GM23338 (cell line): ENCODE measurements around the gene UNC80. TPM values are rescaled to one million over a fixed set of nuclear protein-coding genes. Genes with fewer than 3 reads are reported as not detected.

Experiments
- ATAC-seq: fragments of 200-7000 bp; cut with Tn5 transposase; 3 replicates; pipeline ENCODE4 v1.9.1; 2020
- DNase-seq: peaks from one replicate; pipeline ENCODE4 v3.0.0-alpha.2; 2015; ENCODE audit warnings: low spot score
- H2AFZ ChIP-seq: fragments of 200-600 bp; sonication (generic); 2 replicates; pipeline ENCODE4 v1.8.0; 2016; ENCODE audit warnings: antibody characterized with exemption, mild to moderate bottlenecking, moderate library complexity
- H3F3A ChIP-seq: fragments of 200-600 bp; sonication (generic); replicated peaks from 2 replicates; pipeline ENCODE4 v1.8.0; 2017; ENCODE audit warnings: antibody characterized with exemption, mixed run types, low read depth
- H3K27ac ChIP-seq: fragments of 200-600 bp; sonication (generic); 2 replicates; pipeline ENCODE4 v1.6.1; 2016; ENCODE audit warnings: low read depth
- H3K27me3 ChIP-seq: fragments of 200-600 bp; sonication (generic); 2 replicates; pipeline ENCODE4 v1.8.0; 2016; ENCODE audit warnings: mild to moderate bottlenecking, mixed run types, moderate library complexity; ENCODE audit not compliant: insufficient read depth
- H3K36me3 ChIP-seq: fragments of 200-600 bp; sonication (generic); 2 replicates; pipeline ENCODE4 v1.8.0; 2016; ENCODE audit warnings: mild to moderate bottlenecking; ENCODE audit not compliant: insufficient read depth
- H3K4me1 ChIP-seq: fragments of 200-600 bp; sonication (generic); 2 replicates; pipeline ENCODE4 v1.8.0; 2016; ENCODE audit warnings: mild to moderate bottlenecking, moderate library complexity; ENCODE audit not compliant: insufficient read depth
- H3K4me2 ChIP-seq: fragments of 200-600 bp; sonication (generic); 2 replicates; pipeline ENCODE4 v1.7.1; 2017; ENCODE audit warnings: mixed run types
- H3K4me3 ChIP-seq: fragments of 200-600 bp; sonication (generic); 2 replicates; pipeline ENCODE4 v1.6.1; 2016; ENCODE audit warnings: mixed run types
- H3K79me2 ChIP-seq: fragments of 200-600 bp; sonication (generic); replicated peaks from 2 replicates; pipeline ENCODE4 v1.8.0; 2017; ENCODE audit warnings: mild to moderate bottlenecking; ENCODE audit not compliant: insufficient read depth
- H3K9me2 ChIP-seq: fragments of 200-600 bp; sonication (generic); 2 replicates; pipeline ENCODE4 v1.8.0; 2017; ENCODE audit not compliant: insufficient read depth
- H4K20me1 ChIP-seq: fragments of 200-600 bp; sonication (generic); replicated peaks from 2 replicates; pipeline ENCODE4 v1.8.0; 2017; ENCODE audit warnings: mild to moderate bottlenecking; ENCODE audit not compliant: insufficient read depth
- H3K27ac Mint-ChIP-seq: 2 replicates; pipeline ENCODE4 v1.8.0; 2020; ENCODE audit warnings: inconsistent platforms, mild to moderate bottlenecking, moderate library complexity, mixed read lengths
- H3K27me3 Mint-ChIP-seq: 3 replicates; pipeline ENCODE4 v1.8.0; 2022; ENCODE audit warnings: low read depth, mild to moderate bottlenecking, moderate library complexity, mixed read lengths, inconsistent platforms; ENCODE audit not compliant: insufficient read depth, poor library complexity
- H3K36me3 Mint-ChIP-seq: 3 replicates; pipeline ENCODE4 v1.8.0; 2021; ENCODE audit warnings: low read depth, mild to moderate bottlenecking, inconsistent platforms, moderate library complexity, mixed read lengths
- H3K4me1 Mint-ChIP-seq: 3 replicates; pipeline ENCODE4 v1.8.0; 2020; ENCODE audit warnings: mild to moderate bottlenecking, inconsistent platforms, mixed read lengths
- H3K4me3 Mint-ChIP-seq: 3 replicates; pipeline ENCODE4 v1.8.0; 2021; ENCODE audit warnings: moderate library complexity, mild to moderate bottlenecking, inconsistent platforms, mixed read lengths
- H3K9me3 Mint-ChIP-seq: 3 replicates; pipeline ENCODE4 v1.8.0; 2020; ENCODE audit warnings: moderate library complexity, mild to moderate bottlenecking, inconsistent platforms, mixed read lengths
- CREB1 ChIP-seq: fragments of 250-450 bp; sonication (Bioruptor Pico); IDR thresholded peaks from 2 replicates; pipeline ENCODE4 v1.5.0; 2020; ENCODE audit warnings: low read depth, mild to moderate bottlenecking, moderate library complexity
- CTCF ChIP-seq, 2 experiments: fragments of 200-600 bp in 1 of 2; sonication (generic) in 1 of 2; conservative IDR thresholded peaks; 2 replicates each; pipeline versions ENCODE4 v1.5.1 to v1.6.1; 2016 to 2017; ENCODE audit warnings: antibody characterized with exemption in 2 of 2, low read depth in 2 of 2, mild to moderate bottlenecking in 2 of 2, moderate library complexity in 1 of 2
- EZH2 ChIP-seq: fragments of 200-600 bp; sonication (generic); IDR thresholded peaks from one replicate; pipeline ENCODE4 v1.8.0; 2017; ENCODE audit warnings: antibody characterized with exemption, mild to moderate bottlenecking, low read depth; ENCODE audit not compliant: unreplicated experiment
- EZH2phosphoT487 ChIP-seq: fragments of 200-600 bp; sonication (generic); IDR thresholded peaks from one replicate; pipeline ENCODE4 v1.8.1; 2018; ENCODE audit warnings: antibody characterized with exemption; ENCODE audit not compliant: unreplicated experiment
- JUNB ChIP-seq: IDR thresholded peaks from one replicate; pipeline ENCODE4 v1.6.1; 2016; ENCODE audit warnings: antibody characterized with exemption; ENCODE audit not compliant: unreplicated experiment
- NANOG ChIP-seq: IDR thresholded peaks from 2 replicates; pipeline ENCODE4 v1.6.1; 2016; ENCODE audit warnings: antibody characterized with exemption, borderline replicate concordance
- POLR2AphosphoS5 ChIP-seq: IDR thresholded peaks from 2 replicates; pipeline ENCODE4 v1.6.1; 2016; ENCODE audit warnings: antibody characterized with exemption, low read depth
- STAT1 ChIP-seq: IDR thresholded peaks from one replicate; pipeline ENCODE4 v1.6.1; 2016; ENCODE audit warnings: antibody characterized with exemption; ENCODE audit not compliant: unreplicated experiment
- ZNF114 ChIP-seq: fragments of 250-450 bp; sonication (Bioruptor Pico); IDR thresholded peaks from 2 replicates; pipeline ENCODE4 v1.5.0; 2020; ENCODE audit warnings: mild to moderate bottlenecking, moderate library complexity
- ZNF331 ChIP-seq: fragments of 250-450 bp; sonication (Bioruptor Pico); IDR thresholded peaks from 2 replicates; pipeline ENCODE4 v1.5.0; 2020; ENCODE audit warnings: low read depth, mild to moderate bottlenecking, moderate library complexity
- ZNF462 ChIP-seq: fragments of 250-450 bp; sonication (Bioruptor Pico); IDR thresholded peaks from 2 replicates; pipeline ENCODE4 v1.5.0; 2020; ENCODE audit warnings: mild to moderate bottlenecking, moderate library complexity
- polyA plus RNA-seq: library from polyadenylated mRNA; unstranded; fragments of >200 nt; fragmentation: Nextera tagmentation; extraction: Ambion mirVana; gene quantifications from 2 replicates; pipeline ENCODE4 v1.2.1, GENCODE V29; 2016
- total RNA-seq: library from RNA; depleted of rRNA; stranded (reverse); fragments of >200 nt; shearing (Covaris generic); gene quantifications from 2 replicates; pipeline ENCODE4 v1.2.3, GENCODE V29; 2014
- TF ChIP-seq, protein P1 (sequence below): IDR thresholded peaks from 2 replicates; pipeline ENCODE4 v1.6.1; 2016; ENCODE audit warnings: antibody characterized with exemption
- TF ChIP-seq, protein P2 (sequence below): IDR thresholded peaks from one replicate; pipeline ENCODE4 v1.6.1; 2018; ENCODE audit warnings: antibody characterized with exemption; ENCODE audit not compliant: unreplicated experiment

The UNC80 gene
- total and polyA plus RNA-seq, 2 experiments from 2014 or later, result 0.11 to 1.5 TPM

DNA sequence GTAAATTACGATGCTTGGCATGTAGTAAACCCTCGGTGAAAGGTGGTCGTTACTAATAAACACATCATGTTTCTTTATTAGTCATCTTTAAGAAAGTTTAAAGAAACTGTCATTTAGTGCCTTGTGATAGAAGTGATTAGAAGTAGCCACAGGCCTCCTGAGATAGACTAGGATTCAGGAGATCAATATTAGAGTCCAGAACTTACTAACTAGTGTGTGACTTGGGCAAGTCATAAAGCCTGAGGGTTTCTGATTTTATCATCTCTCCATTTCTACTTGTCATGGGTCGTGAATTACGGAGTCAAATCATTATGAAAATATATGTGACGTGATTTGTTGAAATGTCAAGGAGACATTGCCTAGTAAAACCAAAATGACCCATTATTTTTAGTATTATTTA, 237.5 kb downstream of the UNC80 start:
- Mint-ChIP-seq H3K36me3 (peaks cover 45% of the 10 kb centered on the region), H3K4me1 (peaks cover 8% of the 10 kb centered on the region), H3K27me3 (no peaks in the 10 kb centered on the region), H3K4me3 (no peak overlapping the region), H3K27ac (no peak overlapping the region), H3K9me3 (no peaks in the 10 kb centered on the region)
- peaks cover 53% of the 10 kb centered on the region for H4K20me1 ChIP-seq
- H2AFZ ChIP-seq, result no peak overlapping the region
- H3K27me3 ChIP-seq, result no peaks in the 10 kb centered on the region
- no peak overlapping the region for H3K4me3 ChIP-seq
- DNase-seq (no peak), ATAC-seq (no peak)
- no peak overlapping the region for H3K4me2 ChIP-seq
- no peaks in the 10 kb centered on the region for H3K9me2 ChIP-seq
- H3F3A ChIP-seq, result no peaks in the 10 kb centered on the region
- H3K27ac ChIP-seq, result no peak overlapping the region
- peaks cover 5% of the 10 kb centered on the region for H3K4me1 ChIP-seq
- no peak for TF ChIP-seq EZH2phosphoT487
- no peak for TF ChIP-seq POLR2AphosphoS5
- TF ChIP-seq ZNF462, result no peak
- TF ChIP-seq, protein P1, sequence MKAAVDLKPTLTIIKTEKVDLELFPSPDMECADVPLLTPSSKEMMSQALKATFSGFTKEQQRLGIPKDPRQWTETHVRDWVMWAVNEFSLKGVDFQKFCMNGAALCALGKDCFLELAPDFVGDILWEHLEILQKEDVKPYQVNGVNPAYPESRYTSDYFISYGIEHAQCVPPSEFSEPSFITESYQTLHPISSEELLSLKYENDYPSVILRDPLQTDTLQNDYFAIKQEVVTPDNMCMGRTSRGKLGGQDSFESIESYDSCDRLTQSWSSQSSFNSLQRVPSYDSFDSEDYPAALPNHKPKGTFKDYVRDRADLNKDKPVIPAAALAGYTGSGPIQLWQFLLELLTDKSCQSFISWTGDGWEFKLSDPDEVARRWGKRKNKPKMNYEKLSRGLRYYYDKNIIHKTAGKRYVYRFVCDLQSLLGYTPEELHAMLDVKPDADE, result no peak
- TF ChIP-seq, protein P2, sequence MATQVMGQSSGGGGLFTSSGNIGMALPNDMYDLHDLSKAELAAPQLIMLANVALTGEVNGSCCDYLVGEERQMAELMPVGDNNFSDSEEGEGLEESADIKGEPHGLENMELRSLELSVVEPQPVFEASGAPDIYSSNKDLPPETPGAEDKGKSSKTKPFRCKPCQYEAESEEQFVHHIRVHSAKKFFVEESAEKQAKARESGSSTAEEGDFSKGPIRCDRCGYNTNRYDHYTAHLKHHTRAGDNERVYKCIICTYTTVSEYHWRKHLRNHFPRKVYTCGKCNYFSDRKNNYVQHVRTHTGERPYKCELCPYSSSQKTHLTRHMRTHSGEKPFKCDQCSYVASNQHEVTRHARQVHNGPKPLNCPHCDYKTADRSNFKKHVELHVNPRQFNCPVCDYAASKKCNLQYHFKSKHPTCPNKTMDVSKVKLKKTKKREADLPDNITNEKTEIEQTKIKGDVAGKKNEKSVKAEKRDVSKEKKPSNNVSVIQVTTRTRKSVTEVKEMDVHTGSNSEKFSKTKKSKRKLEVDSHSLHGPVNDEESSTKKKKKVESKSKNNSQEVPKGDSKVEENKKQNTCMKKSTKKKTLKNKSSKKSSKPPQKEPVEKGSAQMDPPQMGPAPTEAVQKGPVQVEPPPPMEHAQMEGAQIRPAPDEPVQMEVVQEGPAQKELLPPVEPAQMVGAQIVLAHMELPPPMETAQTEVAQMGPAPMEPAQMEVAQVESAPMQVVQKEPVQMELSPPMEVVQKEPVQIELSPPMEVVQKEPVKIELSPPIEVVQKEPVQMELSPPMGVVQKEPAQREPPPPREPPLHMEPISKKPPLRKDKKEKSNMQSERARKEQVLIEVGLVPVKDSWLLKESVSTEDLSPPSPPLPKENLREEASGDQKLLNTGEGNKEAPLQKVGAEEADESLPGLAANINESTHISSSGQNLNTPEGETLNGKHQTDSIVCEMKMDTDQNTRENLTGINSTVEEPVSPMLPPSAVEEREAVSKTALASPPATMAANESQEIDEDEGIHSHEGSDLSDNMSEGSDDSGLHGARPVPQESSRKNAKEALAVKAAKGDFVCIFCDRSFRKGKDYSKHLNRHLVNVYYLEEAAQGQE, result no peak
- TF ChIP-seq NANOG, result no peak
- no peak for TF ChIP-seq EZH2
- TF ChIP-seq ZNF331 (CRISPR knock-in tag), result no peak
- no peak for TF ChIP-seq ZNF114 (CRISPR knock-in tag)
- no peak for TF ChIP-seq JUNB
- TF ChIP-seq CTCF (conservative IDR thresholded peaks at IDR 0.05; ENCODE audit: low read depth in 2 of 2), result no peak
- TF ChIP-seq STAT1, result no peak
- no peak for TF ChIP-seq CREB1 (CRISPR knock-in tag)
- peaks cover 100% of the 10 kb centered on the region for H3K79me2 ChIP-seq
- H3K36me3 ChIP-seq, result peaks cover 5% of the 10 kb centered on the region; the same call in 1 of the 2 replicates
